Cardiac muscle cell (in vitro differentiated cells and primary cell): ENCODE measurements around the gene ACVR2A. TPM values are rescaled to one million over a fixed set of nuclear protein-coding genes. Genes with fewer than 3 reads are reported as not detected.
A peak's percentile ranks its signal among the peaks of the same experiment; 100 is the strongest.

Source experiments
- DNase-seq, 2 donors: peaks; one replicate each; pipeline versions ENCODE4 v3.0.0 to v3.0.0-alpha.2; 2010 to 2017; ENCODE audit warnings: low read depth in 1 of 2, low spot score in 1 of 2
- H3K27ac ChIP-seq: fragments of 200-600 bp; sonication (generic); 2 replicates; pipeline ENCODE4 v1.5.1; 2016
- H3K27me3 ChIP-seq: fragments of 200-600 bp; sonication (generic); 2 replicates; pipeline ENCODE4 v1.6.0; 2016; ENCODE audit warnings: control low read depth
- H3K36me3 ChIP-seq: fragments of 200-600 bp; sonication (generic); 2 replicates; pipeline ENCODE4 v1.5.1; 2016; ENCODE audit warnings: control low read depth
- H3K4me1 ChIP-seq: fragments of 200-600 bp; sonication (generic); 2 replicates; pipeline ENCODE4 v1.8.1; 2017; ENCODE audit warnings: low read depth, mild to moderate bottlenecking, mixed run types
- H3K4me3 ChIP-seq: fragments of 200-600 bp; sonication (generic); 2 replicates; pipeline ENCODE4 v1.5.1; 2016; ENCODE audit warnings: mild to moderate bottlenecking
- H3K9me3 ChIP-seq: fragments of 200-600 bp; sonication (generic); 2 replicates; pipeline ENCODE4 v1.5.1; 2017; ENCODE audit warnings: low read depth, mild to moderate bottlenecking, control low read depth
- CTCF ChIP-seq: IDR thresholded peaks from 2 replicates; pipeline ENCODE4 v1.5.1; 2012; ENCODE audit warnings: low read depth, mild to moderate bottlenecking, low read length
- polyA plus RNA-seq: library from polyadenylated mRNA; unstranded; fragments of >200 nt; fragmentation: Nextera tagmentation; extraction: Ambion mirVana; gene quantifications from 2 replicates; pipeline ENCODE4 v1.2.1, GENCODE V29; 2016
- total RNA-seq: library from RNA; depleted of rRNA; stranded (reverse); fragments of >200 nt; gene quantifications from 2 replicates; pipeline ENCODE4 v1.2.3, GENCODE V29; 2016

ACVR2A gene
- total RNA-seq (8.9 and 12.4 TPM in 2 replicates), polyA plus RNA-seq (10.3 and 14.2 TPM in 2 replicates)

- no peaks in the 10 kb centered on the region for H3K9me3 ChIP-seq
- DNase-seq = peak; percentile 44 to 58
- peak within 1 kb of the TSS; percentile 97 for H3K27ac ChIP-seq
- H3K4me1 ChIP-seq = peaks cover 7% of the 10 kb centered on the region
- no peaks in the 10 kb centered on the region for H3K36me3 ChIP-seq
- H3K4me3 ChIP-seq = peak within 1 kb of the TSS; percentile 93
- no peaks in the 10 kb centered on the region for H3K27me3 ChIP-seq
- TF ChIP-seq CTCF = no peak
Observed at GRCh38 chr2:147844697-147845410, at the start of gene ACVR2A. TSS of gene ACVR2A (plus strand) at chr2:147845029. CDS start at chr2:147845153, 124 bp downstream.

GRCh38 chr2:147800316-147800715, 44.5 kb upstream of the ACVR2A start:
- no peaks in the 10 kb centered on the region for H3K36me3 ChIP-seq
- no peaks in the 10 kb centered on the region for H3K27me3 ChIP-seq
- no peak for TF ChIP-seq CTCF
- no peaks in the 10 kb centered on the region for H3K4me1 ChIP-seq
- H3K27ac ChIP-seq = no peak overlapping the region
- no peak for DNase-seq
- H3K4me3 ChIP-seq = no peak overlapping the region
- H3K9me3 ChIP-seq = no peaks in the 10 kb centered on the region

GRCh38 chr2:147806846-147807245, 38.0 kb upstream of the ACVR2A start:
- no peak overlapping the region for H3K4me3 ChIP-seq
- H3K9me3 ChIP-seq = no peaks in the 10 kb centered on the region
- no peak for DNase-seq
- no peaks in the 10 kb centered on the region for H3K27me3 ChIP-seq
- no peak overlapping the region for H3K27ac ChIP-seq
- H3K4me1 ChIP-seq = no peaks in the 10 kb centered on the region
- no peak for TF ChIP-seq CTCF
- H3K36me3 ChIP-seq = no peaks in the 10 kb centered on the region

GRCh38 chr2:147808520-147808919, 36.3 kb upstream of the ACVR2A start:
- no peak overlapping the region for H3K4me3 ChIP-seq
- H3K27me3 ChIP-seq = no peaks in the 10 kb centered on the region
- no peak for DNase-seq
- H3K4me1 ChIP-seq = no peaks in the 10 kb centered on the region
- no peak for TF ChIP-seq CTCF
- no peak overlapping the region for H3K27ac ChIP-seq
- no peaks in the 10 kb centered on the region for H3K9me3 ChIP-seq
- no peaks in the 10 kb centered on the region for H3K36me3 ChIP-seq

- Histone ChIP-seq H3K27me3 (no peaks in the 10 kb centered on the region), H3K4me1 (no peaks in the 10 kb centered on the region), H3K9me3 (no peaks in the 10 kb centered on the region), H3K36me3 (no peaks in the 10 kb centered on the region), H3K4me3 (no peak overlapping the region), H3K27ac (no peak overlapping the region)
- no peak for DNase-seq
- no peak for TF ChIP-seq CTCF
Observed at GRCh38 chr2:147810883-147811765, 33.7 kb upstream of the ACVR2A start.
